Osteoblast (primary cell): ENCODE measurements around the gene MYOM1. TPM values are rescaled to one million over a fixed set of nuclear protein-coding genes. Genes with fewer than 3 reads are reported as not detected.

Experiments used
- DNase-seq: peaks from one replicate; pipeline ENCODE4 v3.0.0; 2011; ENCODE audit warnings: low spot score, mixed read lengths; ENCODE audit not compliant: insufficient read length; ENCODE audit errors: missing footprints
- H2AFZ ChIP-seq: 2 replicates; pipeline ENCODE4 v1.6.0; 2011; ENCODE audit warnings: mild to moderate bottlenecking, low read length
- H3K27ac ChIP-seq: 2 replicates; pipeline ENCODE4 v1.5.1; 2011; ENCODE audit warnings: mild to moderate bottlenecking, low read depth, low read length, moderate library complexity
- H3K27me3 ChIP-seq: 2 replicates; pipeline ENCODE4 v1.6.0; 2012; ENCODE audit warnings: mild to moderate bottlenecking, control low read depth, inconsistent platforms, low read length, moderate library complexity; ENCODE audit not compliant: insufficient read depth
- H3K36me3 ChIP-seq: 2 replicates; pipeline ENCODE4 v1.5.1; 2011; ENCODE audit warnings: mild to moderate bottlenecking, low read length, control low read depth, moderate library complexity; ENCODE audit not compliant: insufficient read depth
- H3K4me1 ChIP-seq: 2 replicates; pipeline ENCODE4 v1.5.1; 2011; ENCODE audit warnings: mild to moderate bottlenecking, low read length, control low read depth, moderate library complexity; ENCODE audit not compliant: insufficient read depth
- H3K4me2 ChIP-seq: 2 replicates; pipeline ENCODE4 v1.6.0; 2011; ENCODE audit warnings: mild to moderate bottlenecking, low read length; ENCODE audit not compliant: insufficient read depth
- H3K4me3 ChIP-seq: fragments of 200-600 bp; sonication (generic); 3 replicates; pipeline ENCODE4 v1.5.1; 2012; ENCODE audit warnings: mild to moderate bottlenecking, low read length, inconsistent platforms; ENCODE audit not compliant: insufficient read depth
- H3K79me2 ChIP-seq: 2 replicates; pipeline ENCODE4 v1.6.0; 2012; ENCODE audit warnings: mild to moderate bottlenecking, low read length, control low read depth, inconsistent platforms; ENCODE audit not compliant: insufficient read depth
- H3K9me3 ChIP-seq: 2 replicates; pipeline ENCODE4 v1.5.1; 2011; ENCODE audit warnings: low read depth, low read length, control low read depth
- H4K20me1 ChIP-seq: 2 replicates; pipeline ENCODE4 v1.6.0; 2012; ENCODE audit warnings: mild to moderate bottlenecking, low read length, control low read depth; ENCODE audit not compliant: insufficient read depth
- total RNA-seq: library from RNA; depleted of rRNA; stranded (reverse); fragments of >200 nt; gene quantifications from 2 replicates; pipeline ENCODE4 v1.2.3, GENCODE V29; 2012
- TF ChIP-seq, protein P1 (sequence below): IDR thresholded peaks from 2 replicates; pipeline ENCODE4 v1.5.1; 2011; ENCODE audit warnings: mild to moderate bottlenecking, low read depth, low read length, moderate library complexity; ENCODE audit errors: extremely low read depth

MYOM1 gene
- total RNA-seq, 1 donor: 1.8 TPM

- Histone ChIP-seq H3K4me2 (no peak overlapping the region), H3K4me3 (no peak overlapping the region), H3K79me2 (no peaks in the 10 kb centered on the region), H3K9me3 (no peaks in the 10 kb centered on the region), H3K36me3 (no peaks in the 10 kb centered on the region), H3K27me3 (peaks cover 11% of the 10 kb centered on the region), H3K27ac (no peak overlapping the region), H4K20me1 (no peaks in the 10 kb centered on the region), H3K4me1 (peaks cover 4% of the 10 kb centered on the region), H2AFZ (no peak overlapping the region)
- TF ChIP-seq, protein P1, sequence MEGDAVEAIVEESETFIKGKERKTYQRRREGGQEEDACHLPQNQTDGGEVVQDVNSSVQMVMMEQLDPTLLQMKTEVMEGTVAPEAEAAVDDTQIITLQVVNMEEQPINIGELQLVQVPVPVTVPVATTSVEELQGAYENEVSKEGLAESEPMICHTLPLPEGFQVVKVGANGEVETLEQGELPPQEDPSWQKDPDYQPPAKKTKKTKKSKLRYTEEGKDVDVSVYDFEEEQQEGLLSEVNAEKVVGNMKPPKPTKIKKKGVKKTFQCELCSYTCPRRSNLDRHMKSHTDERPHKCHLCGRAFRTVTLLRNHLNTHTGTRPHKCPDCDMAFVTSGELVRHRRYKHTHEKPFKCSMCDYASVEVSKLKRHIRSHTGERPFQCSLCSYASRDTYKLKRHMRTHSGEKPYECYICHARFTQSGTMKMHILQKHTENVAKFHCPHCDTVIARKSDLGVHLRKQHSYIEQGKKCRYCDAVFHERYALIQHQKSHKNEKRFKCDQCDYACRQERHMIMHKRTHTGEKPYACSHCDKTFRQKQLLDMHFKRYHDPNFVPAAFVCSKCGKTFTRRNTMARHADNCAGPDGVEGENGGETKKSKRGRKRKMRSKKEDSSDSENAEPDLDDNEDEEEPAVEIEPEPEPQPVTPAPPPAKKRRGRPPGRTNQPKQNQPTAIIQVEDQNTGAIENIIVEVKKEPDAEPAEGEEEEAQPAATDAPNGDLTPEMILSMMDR: no peak
- no peak for DNase-seq
Observed at GRCh38 chr18:3104190-3105054, 115.3 kb downstream of the MYOM1 start.

DNA sequence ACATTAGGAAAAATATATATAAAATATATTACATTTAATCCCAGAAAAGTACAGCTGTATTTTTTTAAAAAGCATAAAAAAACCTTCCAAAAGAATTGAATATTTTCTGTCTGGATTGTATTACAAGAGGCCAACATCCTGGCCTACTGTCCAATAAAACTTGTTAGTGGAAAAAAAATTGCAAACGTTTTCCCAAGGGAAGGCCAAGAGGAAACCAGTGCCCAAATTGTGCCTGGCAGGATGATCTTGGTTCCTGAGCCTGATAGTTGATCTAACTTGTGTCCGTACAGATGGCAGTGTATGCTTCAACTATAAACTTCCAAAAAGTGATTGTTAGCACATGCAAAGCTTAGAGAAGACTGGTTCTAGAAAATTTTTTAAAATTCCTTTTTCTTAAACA is 116.2 kb downstream of the MYOM1 start:
- Histone ChIP-seq H3K27me3 (peaks cover 11% of the 10 kb centered on the region), H3K4me3 (no peak overlapping the region), H2AFZ (no peak overlapping the region), H3K27ac (no peak overlapping the region), H4K20me1 (no peaks in the 10 kb centered on the region), H3K4me1 (peaks cover 4% of the 10 kb centered on the region), H3K79me2 (no peaks in the 10 kb centered on the region), H3K9me3 (no peaks in the 10 kb centered on the region), H3K36me3 (no peaks in the 10 kb centered on the region), H3K4me2 (no peak overlapping the region)
- TF ChIP-seq, protein P1: no peak
- DNase-seq: no peak

GRCh38 chr18:3102983-3103382 is 116.8 kb downstream of the MYOM1 start:
- H3K79me2 ChIP-seq: no peaks in the 10 kb centered on the region
- H3K27ac ChIP-seq: no peak overlapping the region
- TF ChIP-seq, protein P1: no peak
- no peak overlapping the region for H3K4me2 ChIP-seq
- H4K20me1 ChIP-seq: no peaks in the 10 kb centered on the region
- no peaks in the 10 kb centered on the region for H3K9me3 ChIP-seq
- no peak overlapping the region for H2AFZ ChIP-seq
- H3K27me3 ChIP-seq: peaks cover 11% of the 10 kb centered on the region
- no peak for DNase-seq
- no peak overlapping the region for H3K4me3 ChIP-seq
- H3K4me1 ChIP-seq: peaks cover 4% of the 10 kb centered on the region
- no peaks in the 10 kb centered on the region for H3K36me3 ChIP-seq

DNA sequence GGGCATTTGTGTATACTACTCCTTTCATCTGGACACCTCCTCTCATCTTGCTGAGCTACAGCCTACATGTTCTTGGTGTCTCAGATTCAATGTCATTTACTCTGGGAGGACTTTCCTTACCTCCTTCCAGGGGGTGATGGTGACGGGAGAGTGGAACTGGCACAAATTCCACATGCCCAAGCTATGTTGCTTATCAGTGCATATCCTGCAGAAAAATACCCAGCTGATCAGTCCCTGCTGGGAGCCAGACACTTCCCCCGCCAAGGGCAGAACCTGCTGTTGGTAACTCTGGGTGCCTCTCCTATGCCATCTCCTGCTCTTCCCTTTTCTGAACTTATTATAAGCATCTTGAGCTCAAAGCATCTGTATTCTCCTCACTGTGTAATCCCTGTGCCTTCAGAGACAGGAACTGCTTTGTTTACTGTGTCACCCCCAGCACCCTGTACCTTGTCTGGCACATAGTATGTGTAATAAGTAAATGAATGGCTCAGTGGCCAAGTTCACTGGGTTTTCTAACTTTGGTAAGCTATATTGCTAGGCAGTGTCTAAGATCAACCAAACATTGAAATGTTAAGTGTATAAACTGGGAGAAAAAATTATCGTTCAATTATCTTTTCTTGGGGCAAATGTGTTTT is 119.2 kb downstream of the MYOM1 start:
- H3K27ac ChIP-seq: no peak overlapping the region
- peaks cover 4% of the 10 kb centered on the region for H3K4me1 ChIP-seq
- no peaks in the 10 kb centered on the region for H3K36me3 ChIP-seq
- TF ChIP-seq, protein P1: no peak
- no peaks in the 10 kb centered on the region for H3K79me2 ChIP-seq
- H3K9me3 ChIP-seq: no peaks in the 10 kb centered on the region
- no peaks in the 10 kb centered on the region for H4K20me1 ChIP-seq
- no peak overlapping the region for H2AFZ ChIP-seq
- H3K27me3 ChIP-seq: peaks cover 7% of the 10 kb centered on the region
- no peak overlapping the region for H3K4me2 ChIP-seq
- H3K4me3 ChIP-seq: no peak overlapping the region
- DNase-seq: no peak
